HepG2 (cell line): ENCODE data around the gene NCAPD2. TPM values are rescaled to one million over a fixed set of nuclear protein-coding genes. Genes with fewer than 3 reads are reported as not detected.

Experiments
- IKZF4 ChIP-seq: sonication (generic); formaldehyde crosslinking; IDR thresholded peaks from 2 replicates; pipeline ENCODE4 v1.5.1; 2020; ENCODE audit warnings: borderline replicate concordance, mild to moderate bottlenecking, low read depth, missing genetic modification reagents; ENCODE audit errors: not compliant biosample characterization
- JUNB ChIP-seq: sonication (generic); formaldehyde crosslinking; IDR thresholded peaks from 2 replicates; pipeline ENCODE4 v1.8.0; 2022; ENCODE audit warnings: missing genetic modification reagents, mild to moderate bottlenecking, borderline replicate concordance
- KDM5A ChIP-seq: fragments of 200-600 bp; sonication (generic); IDR thresholded peaks from 2 replicates; pipeline ENCODE4 v1.7.0; 2018; ENCODE audit warnings: antibody characterized with exemption, mild to moderate bottlenecking, low read length, borderline replicate concordance
- MBNL3 ChIP-seq: fragments of 250-450 bp; sonication (Bioruptor Pico); conservative IDR thresholded peaks from 2 replicates; pipeline ENCODE4 v1.8.0; 2022; ENCODE audit warnings: mild to moderate bottlenecking, inconsistent platforms
- NCOA2 ChIP-seq: sonication (generic); formaldehyde crosslinking; IDR thresholded peaks from 2 replicates; pipeline ENCODE4 v1.8.0; 2022; ENCODE audit warnings: inconsistent platforms
- NFAT5 ChIP-seq: sonication (generic); formaldehyde crosslinking; IDR thresholded peaks from 2 replicates; pipeline ENCODE4 v1.4.0; 2020; ENCODE audit warnings: missing genetic modification reagents
- SP140L ChIP-seq: sonication (generic); formaldehyde crosslinking; IDR thresholded peaks from 2 replicates; pipeline ENCODE4 v1.4.0; 2020; ENCODE audit warnings: missing genetic modification reagents, borderline replicate concordance
- TCF7L2 ChIP-seq: IDR thresholded peaks from 2 replicates; pipeline ENCODE4 v1.6.1; 2011; ENCODE audit warnings: mild to moderate bottlenecking, low read depth, low read length, moderate library complexity
- ZBTB1 ChIP-seq: sonication (generic); formaldehyde crosslinking; IDR thresholded peaks from 2 replicates; pipeline ENCODE4 v1.4.0; 2020; ENCODE audit warnings: missing genetic modification reagents, borderline replicate concordance
- ZNF234 ChIP-seq: sonication (generic); formaldehyde crosslinking; conservative IDR thresholded peaks from 2 replicates; pipeline ENCODE4 v1.5.1; 2020; ENCODE audit warnings: mild to moderate bottlenecking, missing genetic modification reagents
- ZNF556 ChIP-seq: sonication (generic); formaldehyde crosslinking; IDR thresholded peaks from 2 replicates; pipeline ENCODE4 v1.4.0; 2020; ENCODE audit warnings: mild to moderate bottlenecking, missing genetic modification reagents, borderline replicate concordance
- ZNF605 ChIP-seq: sonication (generic); formaldehyde crosslinking; IDR thresholded peaks from 2 replicates; pipeline ENCODE4 v1.8.0; 2022; ENCODE audit warnings: mild to moderate bottlenecking, missing genetic modification reagents
- ZNF772 ChIP-seq: sonication (generic); formaldehyde crosslinking; IDR thresholded peaks from 2 replicates; pipeline ENCODE4 v1.5.0; 2020; ENCODE audit warnings: mild to moderate bottlenecking, missing genetic modification reagents
- ZNF792 ChIP-seq: IDR thresholded peaks from 2 replicates; pipeline ENCODE4 v1.6.1; 2016
- ZNF879 ChIP-seq: sonication (generic); formaldehyde crosslinking; IDR thresholded peaks from 2 replicates; pipeline ENCODE4 v1.8.1; 2023; ENCODE audit warnings: missing genetic modification reagents
- ZSCAN25 ChIP-seq: sonication (generic); formaldehyde crosslinking; IDR thresholded peaks from 2 replicates; pipeline ENCODE4 v1.8.0; 2022; ENCODE audit warnings: mild to moderate bottlenecking, missing genetic modification reagents
- polyA plus RNA-seq, 8 experiments: library from polyadenylated mRNA; depleted of rRNA in 3 of 8; stranded (reverse) in 7 of 8; unstranded in 1 of 8; fragments of >200 nt; fragmentation: Illumina TruSeq in 4 of 8; extraction: Trizol in 4 of 8; gene quantifications; 2 replicates each; pipeline versions ENCODE4 v1.2.1 to v1.2.3, GENCODE V29; 2011 to 2016; ENCODE audit warnings: low read depth in 4 of 8, missing spikeins in 1 of 8, mixed read lengths in 1 of 8; ENCODE audit not compliant: insufficient read depth in 1 of 8
- total RNA-seq, 5 experiments: library from RNA; depleted of rRNA; stranded (reverse); fragments of >200 nt; fragmentation: Illumina TruSeq; extraction: Trizol; gene quantifications; 2 replicates each; pipeline ENCODE4 v1.2.3, GENCODE V29; 2016; ENCODE audit warnings: low read depth in 1 of 5
- TF ChIP-seq, protein P1 (sequence below): IDR thresholded peaks from 2 replicates; pipeline ENCODE4 v1.4.0; 2020; ENCODE audit warnings: mild to moderate bottlenecking, missing genetic modification reagents
- TF ChIP-seq, protein P2 (sequence below): sonication (generic); formaldehyde crosslinking; IDR thresholded peaks from 2 replicates; pipeline ENCODE4 v1.4.0; 2020; ENCODE audit warnings: missing genetic modification reagents, mild to moderate bottlenecking, borderline replicate concordance
- TF ChIP-seq, protein P3 (sequence below): sonication (generic); formaldehyde crosslinking; IDR thresholded peaks from 2 replicates; pipeline ENCODE4 v1.4.0; 2020; ENCODE audit warnings: missing genetic modification reagents

Gene NCAPD2
- total and polyA plus RNA-seq, 2 of the 13 experiments (the other 11 are each of a cell fraction or from before 2014, with no cell fraction given): 51.1 to 65.6 TPM

DNA sequence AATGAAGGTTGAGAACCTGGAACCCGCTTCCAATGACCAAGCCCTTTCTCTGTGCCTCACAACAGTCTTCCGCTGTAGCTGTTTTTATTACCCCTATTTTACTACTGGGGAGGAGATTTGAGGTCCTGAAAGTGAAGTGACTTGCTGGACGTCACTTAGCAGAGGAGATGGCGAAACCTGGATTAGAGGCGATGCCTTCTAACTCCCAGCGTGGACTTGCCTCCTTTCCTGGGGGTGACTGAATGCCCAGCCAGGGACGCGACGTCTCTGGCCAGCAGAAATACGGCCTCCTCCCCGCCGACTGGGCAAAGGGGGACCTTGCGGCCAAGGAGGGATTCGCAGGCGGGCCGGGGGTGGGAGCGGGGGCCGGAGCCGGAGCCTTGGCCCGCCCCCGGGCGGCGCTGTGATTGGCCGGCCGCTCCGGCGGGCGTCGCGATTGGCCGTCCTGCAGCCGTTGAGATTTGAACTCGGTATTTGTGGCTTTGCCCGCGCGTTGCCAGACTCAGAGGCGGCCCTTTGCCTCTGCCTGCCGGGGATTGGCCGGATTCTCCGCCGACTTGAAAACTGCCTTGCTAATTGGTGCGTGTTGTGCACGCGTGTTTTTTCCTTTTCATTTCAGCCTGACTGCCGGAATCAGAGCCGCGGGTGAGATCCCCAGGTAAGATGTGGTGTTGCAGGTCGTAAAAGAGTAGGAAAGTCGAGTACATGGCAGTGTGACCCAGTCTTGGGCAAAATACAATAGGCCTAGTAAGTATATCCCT is at the start of gene NCAPD2 (continued):
- TF ChIP-seq, protein P1, sequence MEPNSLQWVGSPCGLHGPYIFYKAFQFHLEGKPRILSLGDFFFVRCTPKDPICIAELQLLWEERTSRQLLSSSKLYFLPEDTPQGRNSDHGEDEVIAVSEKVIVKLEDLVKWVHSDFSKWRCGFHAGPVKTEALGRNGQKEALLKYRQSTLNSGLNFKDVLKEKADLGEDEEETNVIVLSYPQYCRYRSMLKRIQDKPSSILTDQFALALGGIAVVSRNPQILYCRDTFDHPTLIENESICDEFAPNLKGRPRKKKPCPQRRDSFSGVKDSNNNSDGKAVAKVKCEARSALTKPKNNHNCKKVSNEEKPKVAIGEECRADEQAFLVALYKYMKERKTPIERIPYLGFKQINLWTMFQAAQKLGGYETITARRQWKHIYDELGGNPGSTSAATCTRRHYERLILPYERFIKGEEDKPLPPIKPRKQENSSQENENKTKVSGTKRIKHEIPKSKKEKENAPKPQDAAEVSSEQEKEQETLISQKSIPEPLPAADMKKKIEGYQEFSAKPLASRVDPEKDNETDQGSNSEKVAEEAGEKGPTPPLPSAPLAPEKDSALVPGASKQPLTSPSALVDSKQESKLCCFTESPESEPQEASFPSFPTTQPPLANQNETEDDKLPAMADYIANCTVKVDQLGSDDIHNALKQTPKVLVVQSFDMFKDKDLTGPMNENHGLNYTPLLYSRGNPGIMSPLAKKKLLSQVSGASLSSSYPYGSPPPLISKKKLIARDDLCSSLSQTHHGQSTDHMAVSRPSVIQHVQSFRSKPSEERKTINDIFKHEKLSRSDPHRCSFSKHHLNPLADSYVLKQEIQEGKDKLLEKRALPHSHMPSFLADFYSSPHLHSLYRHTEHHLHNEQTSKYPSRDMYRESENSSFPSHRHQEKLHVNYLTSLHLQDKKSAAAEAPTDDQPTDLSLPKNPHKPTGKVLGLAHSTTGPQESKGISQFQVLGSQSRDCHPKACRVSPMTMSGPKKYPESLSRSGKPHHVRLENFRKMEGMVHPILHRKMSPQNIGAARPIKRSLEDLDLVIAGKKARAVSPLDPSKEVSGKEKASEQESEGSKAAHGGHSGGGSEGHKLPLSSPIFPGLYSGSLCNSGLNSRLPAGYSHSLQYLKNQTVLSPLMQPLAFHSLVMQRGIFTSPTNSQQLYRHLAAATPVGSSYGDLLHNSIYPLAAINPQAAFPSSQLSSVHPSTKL (CRISPR knock-in tag): no peak
- TF ChIP-seq, protein P2, sequence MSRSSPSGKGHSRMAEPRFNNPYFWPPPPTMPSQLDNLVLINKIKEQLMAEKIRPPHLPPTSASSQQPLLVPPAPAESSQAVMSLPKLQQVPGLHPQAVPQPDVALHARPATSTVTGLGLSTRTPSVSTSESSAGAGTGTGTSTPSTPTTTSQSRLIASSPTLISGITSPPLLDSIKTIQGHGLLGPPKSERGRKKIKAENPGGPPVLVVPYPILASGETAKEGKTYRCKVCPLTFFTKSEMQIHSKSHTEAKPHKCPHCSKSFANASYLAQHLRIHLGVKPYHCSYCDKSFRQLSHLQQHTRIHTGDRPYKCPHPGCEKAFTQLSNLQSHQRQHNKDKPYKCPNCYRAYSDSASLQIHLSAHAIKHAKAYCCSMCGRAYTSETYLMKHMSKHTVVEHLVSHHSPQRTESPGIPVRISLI (CRISPR knock-in tag): no peak
- TF ChIP-seq MBNL3 (no peak), ZNF879 (CRISPR knock-in tag) (no peak), ZNF234 (CRISPR knock-in tag) (no peak), ZNF556 (no peak), KDM5A (peak; percentile 93), NCOA2 (no peak), JUNB (0 out of 2 replicates have a peak, but pooled peaks have one; percentile 23), ZNF772 (CRISPR knock-in tag) (0 out of 2 replicates have a peak, but pooled peaks have one; percentile 2), SP140L (no peak), IKZF4 (no peak), ZNF792 (CRISPR knock-in tag) (no peak), ZBTB1 (CRISPR knock-in tag) (no peak), ZNF605 (CRISPR knock-in tag) (peak; percentile 55; the same call in 1 of the 2 replicates), NFAT5 (CRISPR knock-in tag) (no peak; the same call in 1 of the 2 replicates), TCF7L2 (no peak), ZSCAN25 (CRISPR knock-in tag) (peak; percentile 4; the same call in 1 of the 2 replicates)
- TF ChIP-seq, protein P3, sequence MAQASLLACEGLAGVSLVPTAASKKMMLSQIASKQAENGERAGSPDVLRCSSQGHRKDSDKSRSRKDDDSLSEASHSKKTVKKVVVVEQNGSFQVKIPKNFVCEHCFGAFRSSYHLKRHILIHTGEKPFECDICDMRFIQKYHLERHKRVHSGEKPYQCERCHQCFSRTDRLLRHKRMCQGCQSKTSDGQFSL: no peak
